Right lobe of liver (tissue), 6 donors: ENCODE results near the gene APPBP2. TPM values are rescaled to one million over a fixed set of nuclear protein-coding genes. Genes with fewer than 3 reads are reported as not detected.
A peak's percentile ranks its signal among the peaks of the same experiment; 100 is the strongest.
"Not testable (repeated sequence)": the region's sequence is repeated elsewhere in the genome, so short reads cannot be mapped to it uniquely, and the experiment has no call there.

Experiments
- ATAC-seq, 4 donors: fragments of 200-7000 bp; cut with Tn5 transposase; one replicate each; pipeline ENCODE4 v1.9.1; 2020; ENCODE audit warnings: mild to moderate bottlenecking in 4 of 4, moderate library complexity in 4 of 4
- DNase-seq, 3 donors: peaks; one replicate each; pipeline ENCODE4 v3.0.0-alpha.2; 2020
- H3K27ac ChIP-seq, 3 donors: fragments of 200-600 bp; one replicate each; pipeline ENCODE4 v1.8.0; 2022
- H3K27me3 ChIP-seq, 2 donors: fragments of 200-600 bp; one replicate each; pipeline ENCODE4 v1.8.0; 2022
- H3K36me3 ChIP-seq, 4 donors: fragments of 200-600 bp; sonication (generic) in 1 of 4; one replicate each; pipeline versions ENCODE4 v1.5.1 to v1.8.0; 2017 to 2022; ENCODE audit warnings: control low read depth in 1 of 4
- H3K4me1 ChIP-seq, 4 donors: fragments of 200-600 bp; sonication (generic) in 1 of 4; one replicate each; pipeline versions ENCODE4 v1.5.1 to v1.8.0; 2017 to 2022; ENCODE audit warnings: control low read depth in 1 of 4
- H3K4me3 ChIP-seq, 3 donors: fragments of 200-600 bp; one replicate each; pipeline ENCODE4 v1.8.0; 2022
- H3K9me3 ChIP-seq, 4 donors: fragments of 200-600 bp; sonication (generic) in 1 of 4; one replicate each; pipeline versions ENCODE4 v1.5.1 to v1.8.0; 2017 to 2022; ENCODE audit warnings: control low read depth in 1 of 4
- POLR2A ChIP-seq: fragments of 450-650 bp; IDR thresholded peaks from one replicate; pipeline ENCODE4 v1.6.1; 2017; ENCODE audit warnings: antibody characterized with exemption, mild to moderate bottlenecking
- WGBS: methylation state at CpG from one replicate; pipeline ENCODE4 v1.1.6; 2018; ENCODE audit warnings: low coverage, low lambda C conversion rate; ENCODE audit not compliant: insufficient coverage; ENCODE audit errors: missing lambda C conversion rate; 5-methylcytosine and 5-hydroxymethylcytosine counted together
- intact Hi-C, 2 donors: fragments of 100-400 bp; cut with DNase I; formaldehyde crosslinking; loops; one replicate each; pipeline versions ENCODE4 v1.11.2 to v1.14.1; 2022
- total RNA-seq, 6 experiments: library from RNA; depleted of rRNA in 2 of 6; stranded (reverse); fragments of >200 nt in 2 of 6; fragmentation: NEBNext Ultra II Directional in 3 of 6; extraction: Animal tissue kit (Norgen Biotek cat#: 25700) in 3 of 6; gene quantifications; one replicate each; pipeline versions ENCODE4 v1.1.0 to v1.2.4, GENCODE V29; 2016 to 2023
- TF ChIP-seq, protein P1 (sequence below), 4 donors: fragments of 200-600 bp in 3 of 4; fragments of 450-650 bp in 1 of 4; IDR thresholded peaks; one replicate each; pipeline versions ENCODE4 v1.5.1 to v1.8.0; 2016 to 2022; ENCODE audit warnings: antibody characterized with exemption in 4 of 4, mild to moderate bottlenecking in 2 of 4
- donor health status: DM: no; HTN: yes; CAD: no.
- donor health status: DM: no; HTN: no; CAD: no.
- donor health status: DM: no; HTN: no; CAD: no.
- donor health status: DM: no; HTN: yes; CAD: no.
- donor health status: DM: no; HTN: yes; CAD: no.

Gene APPBP2
- total RNA-seq, 6 experiments from 2014 or later = 8.7 to 19.3 (median 13.0) TPM

DNA sequence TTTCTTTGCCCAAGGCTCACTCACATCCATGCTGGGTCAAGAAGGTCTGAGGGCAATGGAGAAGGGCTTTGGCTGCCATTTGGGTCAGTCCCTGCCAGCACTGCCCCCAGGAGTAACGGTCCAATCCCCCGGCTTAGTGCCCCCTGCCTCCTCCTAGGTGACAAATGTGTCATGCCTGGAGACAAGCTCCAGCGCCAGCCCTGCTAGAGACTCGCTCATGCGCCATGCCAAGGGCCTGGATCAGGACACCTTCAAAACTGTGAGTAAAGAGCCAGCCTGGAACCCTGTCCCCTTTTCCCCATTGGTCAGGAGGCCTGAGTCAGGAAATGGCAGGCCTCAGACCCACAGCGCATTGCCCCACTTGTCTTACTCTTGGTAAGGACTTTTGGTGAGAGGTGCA, 100.4 kb downstream of the APPBP2 start:
- no CpG with 5 or more reads among the region's 6 CpGs for WGBS
- Histone ChIP-seq H3K36me3 (no peaks in the 10 kb centered on the region), H3K4me3 (no peak overlapping the region), H3K4me1 (peaks cover 0 to 3% (median 0%) of the 10 kb centered on the region in 4 donors), H3K27ac (no peak overlapping the region), H3K9me3 (no peaks in the 10 kb centered on the region), H3K27me3 (no peaks in the 10 kb centered on the region)
- DNase-seq (no peak), ATAC-seq (no peak)
- intact Hi-C loops = no loop called here
- TF ChIP-seq, protein P1, sequence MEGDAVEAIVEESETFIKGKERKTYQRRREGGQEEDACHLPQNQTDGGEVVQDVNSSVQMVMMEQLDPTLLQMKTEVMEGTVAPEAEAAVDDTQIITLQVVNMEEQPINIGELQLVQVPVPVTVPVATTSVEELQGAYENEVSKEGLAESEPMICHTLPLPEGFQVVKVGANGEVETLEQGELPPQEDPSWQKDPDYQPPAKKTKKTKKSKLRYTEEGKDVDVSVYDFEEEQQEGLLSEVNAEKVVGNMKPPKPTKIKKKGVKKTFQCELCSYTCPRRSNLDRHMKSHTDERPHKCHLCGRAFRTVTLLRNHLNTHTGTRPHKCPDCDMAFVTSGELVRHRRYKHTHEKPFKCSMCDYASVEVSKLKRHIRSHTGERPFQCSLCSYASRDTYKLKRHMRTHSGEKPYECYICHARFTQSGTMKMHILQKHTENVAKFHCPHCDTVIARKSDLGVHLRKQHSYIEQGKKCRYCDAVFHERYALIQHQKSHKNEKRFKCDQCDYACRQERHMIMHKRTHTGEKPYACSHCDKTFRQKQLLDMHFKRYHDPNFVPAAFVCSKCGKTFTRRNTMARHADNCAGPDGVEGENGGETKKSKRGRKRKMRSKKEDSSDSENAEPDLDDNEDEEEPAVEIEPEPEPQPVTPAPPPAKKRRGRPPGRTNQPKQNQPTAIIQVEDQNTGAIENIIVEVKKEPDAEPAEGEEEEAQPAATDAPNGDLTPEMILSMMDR (IDR thresholded peaks at IDR 0.05) = no peak
- no peak for TF ChIP-seq POLR2A

DNA sequence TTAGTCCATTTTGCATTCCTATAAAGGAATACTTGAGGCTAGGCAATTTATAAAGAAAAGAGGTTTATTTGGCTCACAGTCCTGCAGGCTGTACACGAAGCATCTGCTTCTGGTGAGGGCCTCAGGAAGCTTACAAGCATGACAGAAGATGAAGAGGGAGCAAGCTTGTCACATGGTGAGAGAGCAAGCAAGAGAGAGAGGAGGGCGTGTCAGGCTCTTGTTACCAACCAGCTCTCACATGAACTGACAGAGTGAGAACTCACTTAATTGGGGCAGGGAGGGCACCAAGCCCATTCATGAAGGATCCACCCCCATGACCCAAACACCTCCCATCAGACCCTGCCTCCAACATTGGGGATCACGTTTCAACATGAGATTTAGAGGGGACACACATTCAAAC, 102.2 kb downstream of the APPBP2 start:
- no peak overlapping the region for H3K27ac ChIP-seq
- no peak for ATAC-seq
- WGBS = 92% methylated on average over 2 of the region's 3 CpGs
- TF ChIP-seq POLR2A = no peak
- TF ChIP-seq, protein P1 (IDR thresholded peaks at IDR 0.05) = no peak
- H3K4me3 ChIP-seq = no peak overlapping the region
- H3K36me3 ChIP-seq = no peaks in the 10 kb centered on the region
- intact Hi-C loops = no loop called here
- no peaks in the 10 kb centered on the region for H3K27me3 ChIP-seq
- DNase-seq = no peak
- peaks cover 0 to 3% (median 0%) of the 10 kb centered on the region in 4 donors for H3K4me1 ChIP-seq
- no peaks in the 10 kb centered on the region for H3K9me3 ChIP-seq

DNA sequence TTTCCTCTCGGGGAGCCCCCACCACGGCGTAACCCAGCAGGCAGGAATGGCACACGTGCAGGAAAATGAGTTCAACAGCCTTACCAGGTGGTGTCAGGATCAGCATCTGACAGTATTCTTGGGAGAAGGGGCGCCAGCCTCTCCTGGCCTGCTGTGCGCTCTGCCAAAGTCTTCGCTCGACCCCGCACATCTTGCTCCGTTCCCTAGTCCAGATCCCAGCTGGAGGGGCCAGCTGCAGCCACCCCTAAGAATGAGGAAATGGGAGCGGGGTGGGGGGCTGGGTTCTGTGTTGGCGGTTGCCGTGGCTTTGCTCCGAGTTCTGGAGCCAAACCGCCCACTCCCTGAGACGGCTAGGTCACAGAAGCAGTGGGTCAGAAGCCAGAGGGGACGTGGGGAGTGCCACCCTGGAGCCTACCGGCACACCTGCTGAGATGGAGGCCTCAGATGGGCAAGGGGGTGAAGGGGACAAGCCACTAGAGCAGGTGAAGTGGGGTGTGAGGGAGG, 103.8 kb downstream of the APPBP2 start, which contains the start of gene CHCT1:
CHCT1 (plus strand) TSS at position 328 of the 504 bp plus-strand sequence; CDS start at position 432, 104 bp downstream.
- peaks cover 0 to 3% (median 0%) of the 10 kb centered on the region in 4 donors for H3K4me1 ChIP-seq
- ATAC-seq = no peak
- no peaks in the 10 kb centered on the region for H3K9me3 ChIP-seq
- H3K36me3 ChIP-seq = no peaks in the 10 kb centered on the region
- DNase-seq = no peak
- intact Hi-C loops = no loop called here
- peak within 1 kb of the TSS in 1 of 3 donors; percentile 49 for H3K27ac ChIP-seq
- peak within 1 kb of the TSS; percentile 46 to 50 (median 49) for H3K4me3 ChIP-seq
- WGBS = 60% methylated on average over 14 of the region's 18 CpGs
- no peaks in the 10 kb centered on the region for H3K27me3 ChIP-seq
- no peak for TF ChIP-seq POLR2A
- TF ChIP-seq, protein P1 (IDR thresholded peaks at IDR 0.05) = no peak

DNA sequence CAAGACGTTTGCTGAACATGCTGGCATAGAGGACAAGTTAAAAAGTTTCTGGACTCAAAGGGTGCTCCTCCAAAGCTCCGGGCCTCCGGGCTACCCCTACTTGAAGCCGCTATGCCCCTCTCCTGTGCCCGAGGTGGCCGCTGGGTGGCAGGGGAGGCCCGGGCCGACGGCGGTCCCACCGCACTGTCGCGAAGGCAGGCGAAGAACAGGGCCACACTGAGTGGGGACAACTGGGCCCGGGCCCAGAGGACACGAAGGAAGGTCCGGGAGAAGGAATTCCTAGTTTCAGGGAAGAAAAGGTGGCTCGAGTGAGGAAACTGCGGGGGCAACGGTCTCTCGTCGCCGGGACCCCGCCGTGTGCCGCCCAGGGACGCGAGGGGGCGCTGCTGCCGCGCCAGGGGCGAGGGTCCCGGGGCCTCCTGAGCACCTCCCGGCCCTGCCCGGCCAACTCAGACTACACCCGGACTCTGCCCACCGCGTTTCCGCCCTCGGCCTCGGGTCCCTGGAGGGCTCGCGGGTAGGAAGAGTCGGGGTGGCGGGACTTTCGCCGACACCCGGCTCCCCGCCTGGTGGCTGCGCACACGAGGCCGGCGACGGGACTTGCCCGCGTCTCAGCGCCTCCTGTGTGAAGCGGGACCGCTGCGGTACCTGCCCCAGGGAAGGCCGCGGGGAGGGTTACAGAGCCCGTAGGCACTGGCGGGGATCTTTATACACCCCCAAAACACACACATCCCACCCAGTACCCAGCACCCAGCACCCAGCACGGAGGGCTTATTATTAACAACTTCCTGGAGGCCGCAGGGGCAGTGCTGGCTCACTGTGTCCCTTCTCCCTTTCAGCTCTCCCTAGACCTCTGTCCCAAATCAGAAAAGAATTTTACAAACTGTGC, 104.5 kb downstream of the APPBP2 start:
- WGBS = 4% methylated on average over 20 of the region's 66 CpGs
- Histone ChIP-seq H3K36me3 (no peaks in the 10 kb centered on the region), H3K27me3 (no peaks in the 10 kb centered on the region), H3K9me3 (no peaks in the 10 kb centered on the region), H3K4me1 (peaks cover 0 to 3% (median 0%) of the 10 kb centered on the region in 4 donors), H3K4me3 (peak overlapping the region; percentile 46 to 50 (median 49)), H3K27ac (peak overlapping the region in 1 of 3 donors; percentile 49)
- ATAC-seq (peak; percentile 96 to 97 (median 96)), DNase-seq (peak; percentile 70 to 84 (median 81))
- intact Hi-C loops = no loop called here
- TF ChIP-seq POLR2A = no peak
- TF ChIP-seq, protein P1 (IDR thresholded peaks at IDR 0.05) = peak; percentile 86 to 98 (median 93)

DNA sequence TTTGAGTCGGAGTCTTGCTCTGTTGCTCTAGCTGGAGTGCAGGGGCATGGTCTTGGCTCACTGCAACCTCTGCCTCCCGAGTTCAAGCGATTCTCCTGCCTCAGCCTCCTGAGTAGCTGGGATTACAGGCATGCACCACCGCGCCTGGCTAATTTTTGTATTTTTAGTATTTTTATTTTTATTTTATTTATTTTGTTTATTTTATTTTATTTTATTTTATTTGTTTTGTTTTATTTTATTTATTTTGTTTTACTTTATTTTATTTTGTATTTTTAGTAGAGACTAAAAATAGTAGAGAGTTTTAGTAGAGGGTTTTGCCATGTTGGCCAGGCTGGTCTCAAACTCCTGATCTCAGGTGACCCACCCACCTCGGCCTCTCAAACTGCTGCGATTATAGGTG, 106.2 kb downstream of the APPBP2 start:
- H3K4me3 ChIP-seq, ATAC-seq, DNase-seq, H3K27ac ChIP-seq, H3K36me3 ChIP-seq, H3K27me3 ChIP-seq, H3K4me1 ChIP-seq, H3K9me3 ChIP-seq, intact Hi-C loops: not testable (repeated sequence)
- WGBS = 88% methylated on average over 7 of the region's 7 CpGs

DNA sequence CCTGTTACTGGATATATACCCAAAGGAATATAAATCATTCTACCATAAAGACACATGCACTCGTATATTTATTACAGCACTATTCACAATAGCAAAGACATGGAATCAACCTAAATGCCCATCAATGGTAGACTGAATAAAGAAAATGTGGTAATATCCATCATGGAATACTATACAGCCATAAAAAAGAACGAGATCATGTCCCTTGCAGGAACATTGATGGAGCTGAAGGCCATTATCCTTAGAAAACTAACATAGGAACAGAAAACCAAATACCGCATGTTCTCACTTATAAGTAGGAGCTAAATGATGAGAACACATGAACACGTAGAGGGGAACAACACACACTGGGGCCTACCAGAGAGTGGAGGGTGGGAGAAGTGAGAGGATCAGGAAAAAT, 107.0 kb downstream of the APPBP2 start:
- intact Hi-C loops, H3K9me3 ChIP-seq, H3K4me1 ChIP-seq, H3K4me3 ChIP-seq, H3K27me3 ChIP-seq, H3K27ac ChIP-seq, ATAC-seq, H3K36me3 ChIP-seq, DNase-seq: not testable (repeated sequence)
- 81% methylated on average over 4 of the region's 4 CpGs for WGBS
